Peyer's patch (tissue), 4 donors: ENCODE data around the gene UBXN6.

Source experiments
- CTCF ChIP-seq, 6 experiments: fragments of 450-650 bp in 4 of 6; fragments of 200-600 bp in 2 of 6; sonication (generic) in 1 of 6; IDR thresholded peaks; one replicate each; pipeline ENCODE4 v1.5.1; 2017 to 2019; ENCODE audit warnings: antibody characterized with exemption in 6 of 6, mild to moderate bottlenecking in 3 of 6, moderate library complexity in 1 of 6
- POLR2A ChIP-seq, 2 donors: fragments of 450-650 bp; IDR thresholded peaks; one replicate each; pipeline ENCODE4 v1.5.1; 2017; ENCODE audit warnings: antibody characterized with exemption in 2 of 2, mild to moderate bottlenecking in 2 of 2, moderate library complexity in 2 of 2

- peak in 4 of 6 experiments; percentile 27 to 49 (median 38) for TF ChIP-seq CTCF (IDR thresholded peaks at IDR 0.05)
- TF ChIP-seq POLR2A (IDR thresholded peaks at IDR 0.05): no peak
Measured at GRCh38 chr19:4457654-4458395, at the start of gene UBXN6.
